ENCODE data around the gene CLEC7A. TPM values are rescaled to one million over a fixed set of nuclear protein-coding genes. Genes with fewer than 3 reads are reported as not detected.

Gene CLEC7A
- total RNA-seq, 1 experiment from 2014 or later: 0.40 TPM

GRCh38 chr12:10097521-10097920, 32.5 kb downstream of the CLEC7A start:
- ChIA-PET POLR2A (ENCODE audit: unreplicated experiment) (no interaction called here), CTCF (no interaction called here)
- no peaks in the 10 kb centered on the region for H4K20me1 ChIP-seq (ENCODE audit: low read length)
- DNase-seq (no peak), ATAC-seq (no peak)
- intact Hi-C loops (cut with micrococcal nuclease): no loop called here
- no TSS peak for BruUV-seq (replicated peaks)
- H3F3A ChIP-seq (ENCODE audit: low read length, unreplicated experiment): no peaks in the 10 kb centered on the region
- H3K9me2 ChIP-seq (replicated peaks; ENCODE audit: low read length): no peaks in the 10 kb centered on the region
- no peaks in the 10 kb centered on the region for H3K9me3 ChIP-seq (ENCODE audit: low read length)
- H3K4me3 ChIP-seq (ENCODE audit: low read length): no peak overlapping the region
- no peaks in the 10 kb centered on the region for H3K4me1 ChIP-seq (ENCODE audit: insufficient read depth, low read length)
- no peaks in the 10 kb centered on the region for H3K79me2 ChIP-seq (ENCODE audit: low read length)
- no peak overlapping the region for H3K27ac ChIP-seq (ENCODE audit: low read length)
- H3K27me3 ChIP-seq (ENCODE audit: low read length): peaks cover 20% of the 10 kb centered on the region; the same call in 1 of the 2 replicates
- H3K9ac ChIP-seq (ENCODE audit: low read length): no peak overlapping the region
- H2AFZ ChIP-seq (ENCODE audit: low read length): no peak overlapping the region
- no peaks in the 10 kb centered on the region for H3K36me3 ChIP-seq (ENCODE audit: low read depth, low read length)
- TF ChIP-seq EZH2 (IDR thresholded peaks at IDR 0.05; ENCODE audit: low read length, unreplicated experiment) (no peak), EZH2phosphoT487 (IDR thresholded peaks at IDR 0.05; ENCODE audit: borderline replicate concordance, low read length) (no peak)
- TF ChIP-seq, protein P1, sequence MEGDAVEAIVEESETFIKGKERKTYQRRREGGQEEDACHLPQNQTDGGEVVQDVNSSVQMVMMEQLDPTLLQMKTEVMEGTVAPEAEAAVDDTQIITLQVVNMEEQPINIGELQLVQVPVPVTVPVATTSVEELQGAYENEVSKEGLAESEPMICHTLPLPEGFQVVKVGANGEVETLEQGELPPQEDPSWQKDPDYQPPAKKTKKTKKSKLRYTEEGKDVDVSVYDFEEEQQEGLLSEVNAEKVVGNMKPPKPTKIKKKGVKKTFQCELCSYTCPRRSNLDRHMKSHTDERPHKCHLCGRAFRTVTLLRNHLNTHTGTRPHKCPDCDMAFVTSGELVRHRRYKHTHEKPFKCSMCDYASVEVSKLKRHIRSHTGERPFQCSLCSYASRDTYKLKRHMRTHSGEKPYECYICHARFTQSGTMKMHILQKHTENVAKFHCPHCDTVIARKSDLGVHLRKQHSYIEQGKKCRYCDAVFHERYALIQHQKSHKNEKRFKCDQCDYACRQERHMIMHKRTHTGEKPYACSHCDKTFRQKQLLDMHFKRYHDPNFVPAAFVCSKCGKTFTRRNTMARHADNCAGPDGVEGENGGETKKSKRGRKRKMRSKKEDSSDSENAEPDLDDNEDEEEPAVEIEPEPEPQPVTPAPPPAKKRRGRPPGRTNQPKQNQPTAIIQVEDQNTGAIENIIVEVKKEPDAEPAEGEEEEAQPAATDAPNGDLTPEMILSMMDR (conservative IDR thresholded peaks at IDR 0.05; ENCODE audit: low read depth, low read length): no peak
- H3K4me2 ChIP-seq (ENCODE audit: low read length): no peak overlapping the region

- intact Hi-C loops (cut with micrococcal nuclease): no loop called here
These were observed 34.0 kb downstream of the CLEC7A start for GRCh38 chr12:10095971-10096370.

More at GRCh38 chr12:10095971-10096370, 34.0 kb downstream of the CLEC7A start:
- TF ChIP-seq EZH2 (IDR thresholded peaks at IDR 0.05; ENCODE audit: low read length, unreplicated experiment): no peak
- TF ChIP-seq, protein P1 (conservative IDR thresholded peaks at IDR 0.05; ENCODE audit: low read depth, low read length): no peak
- TF ChIP-seq EZH2phosphoT487 (IDR thresholded peaks at IDR 0.05; ENCODE audit: borderline replicate concordance, low read length): no peak
- H3K9me2 ChIP-seq (replicated peaks; ENCODE audit: low read length): no peaks in the 10 kb centered on the region
- H3K9me3 ChIP-seq (ENCODE audit: low read length): no peaks in the 10 kb centered on the region
- no peak for DNase-seq
- H3K36me3 ChIP-seq (ENCODE audit: low read depth, low read length): no peaks in the 10 kb centered on the region
- no peak overlapping the region for H3K4me2 ChIP-seq (ENCODE audit: low read length)
- no peak overlapping the region for H3K27ac ChIP-seq (ENCODE audit: low read length)
- ChIA-PET CTCF (no interaction called here), POLR2A (ENCODE audit: unreplicated experiment) (no interaction called here)
- no peak overlapping the region for H3K4me3 ChIP-seq (ENCODE audit: low read length)
- no peaks in the 10 kb centered on the region for H4K20me1 ChIP-seq (ENCODE audit: low read length)
- H3F3A ChIP-seq (ENCODE audit: low read length, unreplicated experiment): no peaks in the 10 kb centered on the region
- ATAC-seq: no peak
- H3K4me1 ChIP-seq (ENCODE audit: insufficient read depth, low read length): no peaks in the 10 kb centered on the region
- no peak overlapping the region for H2AFZ ChIP-seq (ENCODE audit: low read length)
- H3K79me2 ChIP-seq (ENCODE audit: low read length): no peaks in the 10 kb centered on the region
- peaks cover 22% of the 10 kb centered on the region; the same call in 1 of the 2 replicates for H3K27me3 ChIP-seq (ENCODE audit: low read length)
- BruUV-seq (replicated peaks): no TSS peak
- H3K9ac ChIP-seq (ENCODE audit: low read length): no peak overlapping the region

Measured in PC-3 (cell line).